Stomach smooth muscle (tissue), 2 donors: ENCODE measurements around the gene CSH2.
"Not testable (repeated sequence)": the region's sequence is repeated elsewhere in the genome, so short reads cannot be mapped to it uniquely, and the experiment has no call there.

Source experiments
- H3K27ac ChIP-seq: one replicate; pipeline ENCODE4 v1.7.0; 2013; ENCODE audit warnings: mild to moderate bottlenecking, low read length, inconsistent platforms
- H3K27me3 ChIP-seq, 2 donors: one replicate each; pipeline ENCODE4 v1.7.0; 2013; ENCODE audit warnings: low read length in 2 of 2; ENCODE audit not compliant: insufficient read depth in 2 of 2, control insufficient read depth in 1 of 2
- H3K36me3 ChIP-seq, 2 donors: one replicate each; pipeline ENCODE4 v1.7.0; 2013; ENCODE audit warnings: low read length in 2 of 2; ENCODE audit not compliant: control insufficient read depth in 2 of 2, insufficient read depth in 2 of 2
- H3K4me1 ChIP-seq: one replicate; pipeline ENCODE4 v1.7.0; 2013; ENCODE audit warnings: low read length; ENCODE audit not compliant: control insufficient read depth, insufficient read depth
- H3K4me3 ChIP-seq, 2 donors: one replicate each; pipeline ENCODE4 v1.7.0; 2013; ENCODE audit warnings: low read length in 2 of 2
- H3K9ac ChIP-seq, 2 donors: one replicate each; pipeline ENCODE4 v1.7.0; 2013; ENCODE audit warnings: low read length in 2 of 2, mild to moderate bottlenecking in 1 of 2
- H3K9me3 ChIP-seq, 2 donors: one replicate each; pipeline ENCODE4 v1.7.0; 2013; ENCODE audit warnings: low read length in 2 of 2; ENCODE audit not compliant: control insufficient read depth in 2 of 2
- donor health status: healthy.
- donor health status: Pancreatic carcinoma.

Gene CSH2

GRCh38 chr17:63873577-63873976 is at the start of gene CSH2:
CSH2 (minus strand) TSS chr17:63873677; CDS start chr17:63873614, 63 bp downstream.
- H3K4me3 ChIP-seq, H3K9me3 ChIP-seq, H3K36me3 ChIP-seq, H3K9ac ChIP-seq, H3K27me3 ChIP-seq, H3K27ac ChIP-seq, H3K4me1 ChIP-seq: not testable (repeated sequence)

GRCh38 chr17:63922402-63922801 is 48.9 kb upstream of the CSH2 start:
- H3K27ac ChIP-seq, H3K27me3 ChIP-seq, H3K9me3 ChIP-seq, H3K4me3 ChIP-seq, H3K4me1 ChIP-seq, H3K9ac ChIP-seq, H3K36me3 ChIP-seq: not testable (repeated sequence)

GRCh38 chr17:63920779-63921178 is 47.3 kb upstream of the CSH2 start:
- not testable (repeated sequence) for H3K4me1 ChIP-seq, H3K27ac ChIP-seq, H3K4me3 ChIP-seq, H3K9ac ChIP-seq, H3K27me3 ChIP-seq, H3K36me3 ChIP-seq, H3K9me3 ChIP-seq

GRCh38 chr17:63920050-63920449 is 46.6 kb upstream of the CSH2 start:
- not testable (repeated sequence) for H3K4me3 ChIP-seq

GRCh38 chr17:63919311-63919723 is 45.8 kb upstream of the CSH2 start:
- no peak overlapping the region for H3K4me3 ChIP-seq
- H3K9me3 ChIP-seq = no peaks in the 10 kb centered on the region
- H3K4me1 ChIP-seq = no peaks in the 10 kb centered on the region

More at GRCh38 chr17:63920050-63920449, 46.6 kb upstream of the CSH2 start:
- not testable (repeated sequence) for H3K36me3 ChIP-seq, H3K27me3 ChIP-seq, H3K9ac ChIP-seq, H3K9me3 ChIP-seq, H3K27ac ChIP-seq, H3K4me1 ChIP-seq

GRCh38 chr17:63918789-63919305 is 45.4 kb upstream of the CSH2 start, which contains the start of gene GH1:
GH1 (minus strand) TSS chr17:63918839; CDS start chr17:63918776, 63 bp downstream.
- H3K4me3 ChIP-seq, H3K9ac ChIP-seq, H3K27ac ChIP-seq, H3K36me3 ChIP-seq, H3K9me3 ChIP-seq, H3K4me1 ChIP-seq, H3K27me3 ChIP-seq: not testable (repeated sequence)

More at GRCh38 chr17:63919311-63919723, 45.8 kb upstream of the CSH2 start:
- Histone ChIP-seq H3K27ac (no peak overlapping the region), H3K27me3 (peaks cover 2 to 3% of the 10 kb centered on the region in 2 donors), H3K36me3 (no peaks in the 10 kb centered on the region), H3K9ac (no peak overlapping the region)

- Histone ChIP-seq H3K27me3 (peaks cover 2 to 3% of the 10 kb centered on the region in 2 donors), H3K27ac (no peak overlapping the region), H3K36me3 (no peaks in the 10 kb centered on the region), H3K4me1 (no peaks in the 10 kb centered on the region), H3K4me3 (no peak overlapping the region), H3K9me3 (no peaks in the 10 kb centered on the region), H3K9ac (no peak overlapping the region)
These were observed 44.8 kb upstream of the CSH2 start for GRCh38 chr17:63918305-63918704.

- peaks cover 2 to 3% of the 10 kb centered on the region in 2 donors for H3K27me3 ChIP-seq
- no peaks in the 10 kb centered on the region for H3K9me3 ChIP-seq
- no peaks in the 10 kb centered on the region for H3K4me1 ChIP-seq
These were observed 44.2 kb upstream of the CSH2 start for GRCh38 chr17:63917646-63918045.

GRCh38 chr17:63917206-63917605 is 43.7 kb upstream of the CSH2 start:
- not testable (repeated sequence) for H3K36me3 ChIP-seq, H3K4me3 ChIP-seq, H3K9ac ChIP-seq, H3K27me3 ChIP-seq, H3K9me3 ChIP-seq, H3K4me1 ChIP-seq, H3K27ac ChIP-seq

More at GRCh38 chr17:63917646-63918045, 44.2 kb upstream of the CSH2 start:
- Histone ChIP-seq H3K27ac (no peak overlapping the region), H3K4me3 (no peak overlapping the region), H3K9ac (no peak overlapping the region), H3K36me3 (no peaks in the 10 kb centered on the region)

GRCh38 chr17:63916566-63917185 is 43.2 kb upstream of the CSH2 start:
- H3K36me3 ChIP-seq = no peaks in the 10 kb centered on the region
- no peak overlapping the region for H3K4me3 ChIP-seq

GRCh38 chr17:63915753-63916152 is 42.3 kb upstream of the CSH2 start:
- H3K36me3 ChIP-seq, H3K27me3 ChIP-seq, H3K4me3 ChIP-seq, H3K9me3 ChIP-seq, H3K9ac ChIP-seq, H3K4me1 ChIP-seq, H3K27ac ChIP-seq: not testable (repeated sequence)

More at GRCh38 chr17:63916566-63917185, 43.2 kb upstream of the CSH2 start:
- Histone ChIP-seq H3K9me3 (no peaks in the 10 kb centered on the region), H3K27ac (no peak overlapping the region), H3K27me3 (peaks cover 2 to 3% of the 10 kb centered on the region in 2 donors), H3K9ac (peak overlapping the region in 1 of 2 donors; percentile 55), H3K4me1 (no peaks in the 10 kb centered on the region)
